ENCODE data around the gene SAMD9. TPM values are rescaled to one million over a fixed set of nuclear protein-coding genes. Genes with fewer than 3 reads are reported as not detected.
"Not testable (repeated sequence)": the region's sequence is repeated elsewhere in the genome, so short reads cannot be mapped to it uniquely, and the experiment has no call there.

The SAMD9 gene
- total RNA-seq, 1 experiment from 2014 or later, result 1.9 TPM

DNA sequence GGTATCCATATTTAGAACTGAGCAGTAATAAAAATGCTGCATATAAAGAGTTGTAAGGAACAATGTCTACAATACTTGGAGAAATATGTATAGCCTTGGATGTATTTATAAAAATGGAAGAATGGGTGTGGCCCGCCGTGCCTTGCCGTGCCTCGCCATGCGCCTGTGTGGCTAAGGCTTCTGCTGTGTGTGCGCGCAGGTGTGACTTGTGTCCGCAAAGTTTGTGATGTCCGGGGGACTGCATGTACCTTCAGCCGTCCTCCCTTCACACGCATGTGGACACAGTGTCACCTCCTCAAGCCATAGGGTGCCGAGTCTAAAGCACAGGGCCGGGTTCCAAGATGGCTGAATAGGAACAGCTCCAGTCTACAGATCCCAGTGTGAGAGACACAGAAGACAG lies 9.8 kb downstream of the SAMD9 start:
- ChIA-PET POLR2A (ENCODE audit: low non-redundant PET) (no interaction called here), CTCF (no interaction called here)
- intact Hi-C loops (cut with micrococcal nuclease; ENCODE audit: unreplicated experiment), result no loop called here
- no peaks in the 10 kb centered on the region for H3K4me1 ChIP-seq (ENCODE audit: insufficient read depth, low read length, poor library complexity, severe bottlenecking)
- BruUV-seq (replicated peaks), result no TSS peak
- TF ChIP-seq EZH2 (IDR thresholded peaks at IDR 0.05; ENCODE audit: borderline replicate concordance, low read depth, low read length, poor library complexity, severe bottlenecking), result no peak
- TF ChIP-seq, protein P1, sequence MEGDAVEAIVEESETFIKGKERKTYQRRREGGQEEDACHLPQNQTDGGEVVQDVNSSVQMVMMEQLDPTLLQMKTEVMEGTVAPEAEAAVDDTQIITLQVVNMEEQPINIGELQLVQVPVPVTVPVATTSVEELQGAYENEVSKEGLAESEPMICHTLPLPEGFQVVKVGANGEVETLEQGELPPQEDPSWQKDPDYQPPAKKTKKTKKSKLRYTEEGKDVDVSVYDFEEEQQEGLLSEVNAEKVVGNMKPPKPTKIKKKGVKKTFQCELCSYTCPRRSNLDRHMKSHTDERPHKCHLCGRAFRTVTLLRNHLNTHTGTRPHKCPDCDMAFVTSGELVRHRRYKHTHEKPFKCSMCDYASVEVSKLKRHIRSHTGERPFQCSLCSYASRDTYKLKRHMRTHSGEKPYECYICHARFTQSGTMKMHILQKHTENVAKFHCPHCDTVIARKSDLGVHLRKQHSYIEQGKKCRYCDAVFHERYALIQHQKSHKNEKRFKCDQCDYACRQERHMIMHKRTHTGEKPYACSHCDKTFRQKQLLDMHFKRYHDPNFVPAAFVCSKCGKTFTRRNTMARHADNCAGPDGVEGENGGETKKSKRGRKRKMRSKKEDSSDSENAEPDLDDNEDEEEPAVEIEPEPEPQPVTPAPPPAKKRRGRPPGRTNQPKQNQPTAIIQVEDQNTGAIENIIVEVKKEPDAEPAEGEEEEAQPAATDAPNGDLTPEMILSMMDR (conservative IDR thresholded peaks at IDR 0.05; ENCODE audit: low read depth, low read length), result no peak
- H3K9me3 ChIP-seq (ENCODE audit: low read depth, low read length, poor library complexity, severe bottlenecking), result no peaks in the 10 kb centered on the region
- no peak for DNase-seq (ENCODE audit: low spot score)
- no peaks in the 10 kb centered on the region for H3K36me3 ChIP-seq (ENCODE audit: insufficient read depth, low read length, poor library complexity, severe bottlenecking)
- no peak overlapping the region for H3K27ac ChIP-seq (ENCODE audit: low read depth, low read length, poor library complexity, severe bottlenecking)
- no peaks in the 10 kb centered on the region for H3K27me3 ChIP-seq (replicated peaks; ENCODE audit: insufficient read depth, low read depth, low read length, poor library complexity)
- H3K4me3 ChIP-seq (ENCODE audit: low read depth, low read length, poor library complexity, severe bottlenecking), result no peak overlapping the region

DNA sequence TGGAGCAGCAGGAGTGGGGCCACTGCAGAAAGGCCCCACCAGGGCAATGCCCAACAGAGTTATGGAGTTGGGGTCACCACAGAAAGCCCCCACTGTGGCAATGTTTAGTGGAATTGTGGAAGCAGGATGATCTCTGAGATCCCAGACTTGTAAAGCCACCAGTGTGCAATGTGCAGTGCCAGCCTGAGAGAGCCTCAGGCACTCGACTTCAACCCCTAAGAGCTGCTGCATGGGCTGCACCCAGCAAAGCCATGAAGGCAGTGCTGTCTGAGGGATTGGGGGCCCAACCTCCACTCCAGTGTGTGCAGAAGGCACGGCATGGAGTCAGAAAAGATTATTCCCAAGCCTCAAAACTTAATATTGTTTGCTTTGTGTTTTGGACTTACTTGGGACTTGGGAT lies 20.4 kb downstream of the SAMD9 start:
- no peaks in the 10 kb centered on the region for H3K4me1 ChIP-seq (ENCODE audit: insufficient read depth, low read length, poor library complexity, severe bottlenecking)
- no peak overlapping the region for H3K4me3 ChIP-seq (ENCODE audit: low read depth, low read length, poor library complexity, severe bottlenecking)
- peaks cover 39% of the 10 kb centered on the region for H3K27me3 ChIP-seq (replicated peaks; ENCODE audit: insufficient read depth, low read depth, low read length, poor library complexity)
- intact Hi-C loops (cut with micrococcal nuclease; ENCODE audit: unreplicated experiment), result no loop called here
- H3K9me3 ChIP-seq (ENCODE audit: low read depth, low read length, poor library complexity, severe bottlenecking), result no peaks in the 10 kb centered on the region
- CTCF ChIA-PET, result no interaction called here
- DNase-seq (ENCODE audit: low spot score), result no peak
- no peak overlapping the region for H3K27ac ChIP-seq (ENCODE audit: low read depth, low read length, poor library complexity, severe bottlenecking)
- H3K36me3 ChIP-seq (ENCODE audit: insufficient read depth, low read length, poor library complexity, severe bottlenecking), result no peaks in the 10 kb centered on the region
- POLR2A ChIA-PET (ENCODE audit: low non-redundant PET), result no interaction called here
- no TSS peak for BruUV-seq (replicated peaks)
- TF ChIP-seq EZH2 (IDR thresholded peaks at IDR 0.05; ENCODE audit: borderline replicate concordance, low read depth, low read length, poor library complexity, severe bottlenecking), result no peak
- TF ChIP-seq, protein P1 (conservative IDR thresholded peaks at IDR 0.05; ENCODE audit: low read depth, low read length), result no peak

DNA sequence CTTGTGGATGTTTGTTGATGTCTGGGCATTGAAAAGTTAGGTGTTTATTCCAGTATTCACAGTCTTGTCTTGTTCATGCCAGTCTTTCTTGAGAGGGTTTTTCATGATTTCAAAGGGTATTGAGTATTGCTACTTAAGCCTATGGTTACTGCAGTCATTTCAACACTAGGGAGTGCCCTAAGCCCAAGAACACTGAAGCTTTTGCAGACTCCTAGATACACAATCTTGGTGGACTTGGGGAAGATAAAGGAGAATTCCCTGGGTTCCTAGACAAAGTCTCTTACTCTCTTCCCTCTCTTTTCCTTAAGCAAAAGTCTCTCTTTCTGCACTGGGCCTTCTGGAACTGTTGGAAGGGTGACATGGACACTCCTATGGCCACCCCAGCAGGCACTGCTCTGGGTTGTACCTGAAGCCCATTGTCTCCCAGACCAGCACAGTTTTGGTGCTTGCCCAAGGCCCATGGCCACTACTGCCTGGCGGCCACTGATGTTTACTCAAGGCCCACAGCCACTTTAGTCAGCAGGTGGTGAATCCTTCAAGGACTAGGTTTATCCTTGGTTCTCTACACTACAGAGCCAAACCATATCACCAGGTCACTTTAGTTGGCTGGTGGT lies 24.9 kb downstream of the SAMD9 start:
- POLR2A ChIA-PET (ENCODE audit: low non-redundant PET), result no interaction called here
- DNase-seq (ENCODE audit: low spot score), result peak; percentile 41
- H3K4me3 ChIP-seq (ENCODE audit: low read depth, low read length, poor library complexity, severe bottlenecking), result no peak overlapping the region
- no TSS peak for BruUV-seq (replicated peaks)
- H3K27ac ChIP-seq (ENCODE audit: low read depth, low read length, poor library complexity, severe bottlenecking), result no peak overlapping the region
- H3K27me3 ChIP-seq (replicated peaks; ENCODE audit: insufficient read depth, low read depth, low read length, poor library complexity), result peaks cover 25% of the 10 kb centered on the region
- intact Hi-C loops (cut with micrococcal nuclease; ENCODE audit: unreplicated experiment), result loop anchor here (2.0 kb wide), 1 partner anchor 136 kb away; no protein-coding TSS in a partner anchor
- H3K4me1 ChIP-seq (ENCODE audit: insufficient read depth, low read length, poor library complexity, severe bottlenecking), result no peaks in the 10 kb centered on the region
- no peaks in the 10 kb centered on the region for H3K36me3 ChIP-seq (ENCODE audit: insufficient read depth, low read length, poor library complexity, severe bottlenecking)
- peaks cover 3% of the 10 kb centered on the region for H3K9me3 ChIP-seq (ENCODE audit: low read depth, low read length, poor library complexity, severe bottlenecking)
- CTCF ChIA-PET, result no interaction called here
- TF ChIP-seq, protein P1 (conservative IDR thresholded peaks at IDR 0.05; ENCODE audit: low read depth, low read length), result peak; percentile 47
- TF ChIP-seq EZH2 (IDR thresholded peaks at IDR 0.05; ENCODE audit: borderline replicate concordance, low read depth, low read length, poor library complexity, severe bottlenecking), result no peak

DNA sequence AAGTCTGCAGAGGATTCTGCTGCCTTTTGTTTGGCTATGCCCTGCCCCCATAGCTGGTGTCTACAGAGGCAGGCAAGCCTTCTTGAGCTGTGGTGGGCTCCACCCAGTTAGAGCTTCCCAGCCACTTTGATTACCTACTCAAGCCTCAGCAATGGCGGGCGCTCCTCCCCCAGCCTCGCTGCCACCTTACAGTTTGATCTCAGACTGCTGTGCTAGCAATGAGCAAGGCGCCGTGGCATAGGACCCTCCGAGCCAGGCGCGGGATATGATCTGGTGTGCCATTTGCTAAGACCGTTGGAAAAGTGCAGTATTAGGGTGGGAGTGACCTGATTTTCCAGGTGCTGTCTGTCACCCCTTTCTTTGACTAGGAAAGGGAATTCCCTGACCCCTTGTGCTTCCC lies 44.4 kb downstream of the SAMD9 start:
- BruUV-seq (replicated peaks); H3K36me3 ChIP-seq (ENCODE audit: insufficient read depth, low read length, poor library complexity, severe bottlenecking); H3K4me1 ChIP-seq (ENCODE audit: insufficient read depth, low read length, poor library complexity, severe bottlenecking); H3K4me3 ChIP-seq (ENCODE audit: low read depth, low read length, poor library complexity, severe bottlenecking); DNase-seq (ENCODE audit: low spot score); POLR2A ChIA-PET (ENCODE audit: low non-redundant PET); intact Hi-C loops (cut with micrococcal nuclease; ENCODE audit: unreplicated experiment); H3K27ac ChIP-seq (ENCODE audit: low read depth, low read length, poor library complexity, severe bottlenecking); H3K9me3 ChIP-seq (ENCODE audit: low read depth, low read length, poor library complexity, severe bottlenecking); CTCF ChIA-PET; H3K27me3 ChIP-seq (replicated peaks; ENCODE audit: insufficient read depth, low read depth, low read length, poor library complexity): not testable (repeated sequence)

Measured in A673 (cell line).